Measurements from ENCODE around the gene STAB2.

DNA sequence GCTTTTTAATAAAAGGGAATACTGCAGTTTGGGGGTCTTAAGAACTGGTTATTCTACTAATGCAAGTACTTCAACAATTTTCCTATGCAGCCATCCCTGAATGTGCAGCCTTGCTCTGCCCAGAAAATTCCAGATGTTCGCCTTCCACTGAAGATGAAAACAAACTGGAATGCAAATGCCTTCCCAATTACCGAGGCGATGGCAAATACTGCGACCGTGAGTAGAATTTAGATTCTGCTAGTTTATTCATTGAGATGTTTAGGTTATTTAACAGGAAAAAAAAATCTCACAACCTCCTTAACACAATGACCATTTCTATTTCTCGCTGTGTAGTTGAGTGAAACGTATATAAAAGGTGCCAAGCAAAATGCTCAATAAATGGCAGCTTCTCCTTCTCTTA is 49.9 kb downstream of the STAB2 start:
- TF ChIP-seq, protein P1, sequence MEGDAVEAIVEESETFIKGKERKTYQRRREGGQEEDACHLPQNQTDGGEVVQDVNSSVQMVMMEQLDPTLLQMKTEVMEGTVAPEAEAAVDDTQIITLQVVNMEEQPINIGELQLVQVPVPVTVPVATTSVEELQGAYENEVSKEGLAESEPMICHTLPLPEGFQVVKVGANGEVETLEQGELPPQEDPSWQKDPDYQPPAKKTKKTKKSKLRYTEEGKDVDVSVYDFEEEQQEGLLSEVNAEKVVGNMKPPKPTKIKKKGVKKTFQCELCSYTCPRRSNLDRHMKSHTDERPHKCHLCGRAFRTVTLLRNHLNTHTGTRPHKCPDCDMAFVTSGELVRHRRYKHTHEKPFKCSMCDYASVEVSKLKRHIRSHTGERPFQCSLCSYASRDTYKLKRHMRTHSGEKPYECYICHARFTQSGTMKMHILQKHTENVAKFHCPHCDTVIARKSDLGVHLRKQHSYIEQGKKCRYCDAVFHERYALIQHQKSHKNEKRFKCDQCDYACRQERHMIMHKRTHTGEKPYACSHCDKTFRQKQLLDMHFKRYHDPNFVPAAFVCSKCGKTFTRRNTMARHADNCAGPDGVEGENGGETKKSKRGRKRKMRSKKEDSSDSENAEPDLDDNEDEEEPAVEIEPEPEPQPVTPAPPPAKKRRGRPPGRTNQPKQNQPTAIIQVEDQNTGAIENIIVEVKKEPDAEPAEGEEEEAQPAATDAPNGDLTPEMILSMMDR (IDR thresholded peaks at IDR 0.05), result no peak
- TF ChIP-seq POLR2A (IDR thresholded peaks at IDR 0.05), result no peak

All from body of pancreas (tissue), 4 donors.